Lower leg skin (tissue), 4 donors: ENCODE results near the gene HDAC4. TPM values are rescaled to one million over a fixed set of nuclear protein-coding genes. Genes with fewer than 3 reads are reported as not detected.

Experiments
- DNase-seq, 2 donors: peaks; one replicate each; pipeline ENCODE4 v3.0.0-alpha.2; 2019; ENCODE audit warnings: low spot score in 2 of 2
- H3K4me3 ChIP-seq: fragments of 200-600 bp; sonication (generic); 2 replicates; pipeline ENCODE4 v1.5.1; 2017; ENCODE audit warnings: mild to moderate bottlenecking, low read depth; ENCODE audit not compliant: poor library complexity, severe bottlenecking
- CTCF ChIP-seq, 3 donors: fragments of 450-650 bp; IDR thresholded peaks; one replicate each; pipeline ENCODE4 v1.5.1; 2016; ENCODE audit warnings: antibody characterized with exemption in 3 of 3, mild to moderate bottlenecking in 3 of 3, moderate library complexity in 2 of 3
- POLR2A ChIP-seq, 2 donors: fragments of 450-650 bp; IDR thresholded peaks; one replicate each; pipeline ENCODE4 v1.6.1; 2016 to 2017; ENCODE audit warnings: antibody characterized with exemption in 2 of 2, mild to moderate bottlenecking in 1 of 2, moderate library complexity in 1 of 2
- WGBS, 2 donors: methylation state at CpG; one replicate each; pipeline ENCODE4 v1.1.5; 2018; 5-methylcytosine and 5-hydroxymethylcytosine counted together
- intact Hi-C: fragments of 100-400 bp; cut with DNase I; formaldehyde crosslinking; loops from one replicate; pipeline ENCODE4 v1.15.0; 2023; ENCODE audit warnings: low total_unique reads
- total RNA-seq, 4 donors: library from RNA; depleted of rRNA; stranded (reverse); fragments of >200 nt; gene quantifications; one replicate each; pipeline ENCODE4 v1.1.0, GENCODE V29; 2016

HDAC4 gene
- total RNA-seq, 4 donors from 2014 or later: 27.4 to 85.5 (median 57.9) TPM

GRCh38 chr2:239212929-239213642, 187.7 kb downstream of the HDAC4 start:
- intact Hi-C loops: no loop called here
- TF ChIP-seq POLR2A (IDR thresholded peaks at IDR 0.05) (no peak), CTCF (IDR thresholded peaks at IDR 0.05) (no peak)
- DNase-seq: no peak
- H3K4me3 ChIP-seq: no peak overlapping the region
- 72 to 74% methylated on average over 19 of the region's 19 CpGs for WGBS, 2 donors

- no peak for DNase-seq
- intact Hi-C loops: no loop called here
- H3K4me3 ChIP-seq: no peak overlapping the region
- WGBS, 2 donors: 78 to 87% methylated on average over 7 of the region's 7 CpGs
- no peak for TF ChIP-seq CTCF (IDR thresholded peaks at IDR 0.05)
- TF ChIP-seq POLR2A (IDR thresholded peaks at IDR 0.05): no peak
These were observed 188.5 kb downstream of the HDAC4 start for GRCh38 chr2:239212121-239212928.

GRCh38 chr2:239211396-239212094, 189.3 kb downstream of the HDAC4 start:
- DNase-seq: no peak
- 81 to 87% methylated on average over 13 of the region's 13 CpGs for WGBS, 2 donors

GRCh38 chr2:239209783-239210182, 191.0 kb downstream of the HDAC4 start:
- 91 to 92% methylated on average over 14 of the region's 14 CpGs for WGBS, 2 donors

More at GRCh38 chr2:239211396-239212094, 189.3 kb downstream of the HDAC4 start:
- intact Hi-C loops: no loop called here
- H3K4me3 ChIP-seq: no peak overlapping the region
- no peak for TF ChIP-seq POLR2A (IDR thresholded peaks at IDR 0.05)
- no peak for TF ChIP-seq CTCF (IDR thresholded peaks at IDR 0.05)

More at GRCh38 chr2:239209783-239210182, 191.0 kb downstream of the HDAC4 start:
- no peak overlapping the region for H3K4me3 ChIP-seq
- TF ChIP-seq CTCF (IDR thresholded peaks at IDR 0.05) (no peak), POLR2A (IDR thresholded peaks at IDR 0.05) (no peak)
- intact Hi-C loops: no loop called here
- no peak for DNase-seq
